ENCODE measurements around the gene CAVIN4.

DNA sequence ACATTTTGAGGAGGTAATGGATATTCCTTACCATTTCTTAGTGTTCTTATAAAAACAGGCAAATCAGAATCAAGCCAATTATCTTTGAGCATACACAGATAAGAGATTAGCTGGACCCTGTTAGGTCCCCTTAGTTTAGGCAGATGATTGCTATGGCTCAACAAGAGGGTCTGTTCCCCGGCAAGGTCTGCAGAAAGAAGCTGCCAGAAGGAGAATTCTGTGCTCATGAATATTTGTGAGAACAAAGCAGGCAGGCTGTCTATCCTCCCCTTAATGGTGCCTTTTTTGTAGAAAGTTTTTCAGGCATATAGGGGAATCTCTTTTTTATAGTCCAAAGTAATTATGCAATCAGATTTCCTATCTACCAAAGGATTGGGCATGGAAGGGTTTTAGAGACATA, 27.5 kb downstream of the CAVIN4 start:
- no peak for TF ChIP-seq EZH2 (IDR thresholded peaks at IDR 0.05)
- no peak for TF ChIP-seq POLR2AphosphoS5 (IDR thresholded peaks at IDR 0.05; ENCODE audit: borderline replicate concordance, low read depth, low read length)
